HG02588 (cell line): ENCODE data around the gene STUM.
"Not testable (repeated sequence)": the region's sequence is repeated elsewhere in the genome, so short reads cannot be mapped to it uniquely, and the experiment has no call there.

Source experiments
- ATAC-seq: cut with Tn5 transposase; IDR thresholded peaks from one replicate; pipeline ENCODE4 v1.9.1; 2021; ENCODE audit warnings: mild to moderate bottlenecking, moderate library complexity; ENCODE audit not compliant: unreplicated experiment

Gene STUM

GRCh38 chr1:226548256-226549093 is at the start of gene STUM:
TSS of gene STUM (plus strand) at chr1:226548764. CDS start at chr1:226548905, 141 bp downstream.
- ATAC-seq, result no peak

- not testable (repeated sequence) for ATAC-seq
Measured at GRCh38 chr1:226499699-226500098, 48.9 kb upstream of the STUM start.

GRCh38 chr1:226506021-226506420 is 42.5 kb upstream of the STUM start:
- ATAC-seq, result no peak

GRCh38 chr1:226506921-226507320 is 41.6 kb upstream of the STUM start:
- ATAC-seq, result no peak

GRCh38 chr1:226510453-226510852 is 38.1 kb upstream of the STUM start:
- ATAC-seq, result no peak

GRCh38 chr1:226511296-226511695 is 37.3 kb upstream of the STUM start:
- ATAC-seq, result no peak

- no peak for ATAC-seq
Measured at GRCh38 chr1:226512076-226512728, 36.4 kb upstream of the STUM start.

GRCh38 chr1:226518375-226518774 is 30.2 kb upstream of the STUM start:
- ATAC-seq, result no peak

GRCh38 chr1:226519135-226519534 is 29.4 kb upstream of the STUM start:
- no peak for ATAC-seq

- no peak for ATAC-seq
Measured at GRCh38 chr1:226519716-226520598, 28.6 kb upstream of the STUM start.

- no peak for ATAC-seq
Measured at GRCh38 chr1:226520640-226521355, 27.8 kb upstream of the STUM start.

- no peak for ATAC-seq
Measured at GRCh38 chr1:226523646-226524406, 24.7 kb upstream of the STUM start.

GRCh38 chr1:226524547-226524946 is 24.0 kb upstream of the STUM start:
- no peak for ATAC-seq

- ATAC-seq, result no peak
Measured at GRCh38 chr1:226525750-226526149, 22.8 kb upstream of the STUM start.

- ATAC-seq, result no peak
Measured at GRCh38 chr1:226526801-226527595, 21.6 kb upstream of the STUM start.

- ATAC-seq, result no peak
Measured at GRCh38 chr1:226529891-226530290, 18.7 kb upstream of the STUM start.

- ATAC-seq, result no peak
Measured at GRCh38 chr1:226530591-226530990, 18.0 kb upstream of the STUM start.

- no peak for ATAC-seq
Measured at GRCh38 chr1:226531360-226532093, 17.0 kb upstream of the STUM start.
